ENCODE data around the gene CNRIP1. TPM values are rescaled to one million over a fixed set of nuclear protein-coding genes. Genes with fewer than 3 reads are reported as not detected.
A peak's percentile ranks its signal among the peaks of the same experiment; 100 is the strongest.

Gene CNRIP1, protein sequence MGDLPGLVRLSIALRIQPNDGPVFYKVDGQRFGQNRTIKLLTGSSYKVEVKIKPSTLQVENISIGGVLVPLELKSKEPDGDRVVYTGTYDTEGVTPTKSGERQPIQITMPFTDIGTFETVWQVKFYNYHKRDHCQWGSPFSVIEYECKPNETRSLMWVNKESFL
- polyA plus RNA-seq (0.04 TPM in 1 of 3 replicates, not detected in the others), polyA minus RNA-seq (not detected in 3 replicates)
- not detected for polyA plus RNA-seq (2011; ENCODE audit: low read depth)
- polyA plus RNA-seq (2011; cell fraction: cytosol; rRNA removed): 0.04 TPM in 2 replicates
- not detected in 2 replicates for polyA plus RNA-seq (2011; cell fraction: nucleus; rRNA removed)
- polyA plus RNA-seq (2012; ENCODE audit: low replicate concordance): 0.13 TPM in 1 of 2 replicates, not detected in the other
- polyA minus RNA-seq (2011; cell fraction: cytosol; rRNA and poly(A)+ RNA removed): not detected
- polyA minus RNA-seq (2011; cell fraction: nucleus; rRNA and poly(A)+ RNA removed): not detected in 2 replicates

- peak within 1 kb of the TSS; percentile 16 for H2AFZ ChIP-seq (ENCODE audit: control insufficient read depth, low read length)
- no peaks in the 10 kb centered on the region for H3K9me1 ChIP-seq (ENCODE audit: control insufficient read depth, extremely low read depth, insufficient read depth, low read length)
- H3K9me3 ChIP-seq (ENCODE audit: control insufficient read depth, low read depth, low read length): no peaks in the 10 kb centered on the region
- no peaks in the 10 kb centered on the region for H4K20me1 ChIP-seq (ENCODE audit: control insufficient read depth, extremely low read depth, insufficient read depth, low read length)
- H3K27me3 ChIP-seq (ENCODE audit: control insufficient read depth, extremely low read depth, insufficient read depth, low read length): peaks cover 26% of the 10 kb centered on the region
- H3K4me3 ChIP-seq (ENCODE audit: control insufficient read depth in 2 of 3, extremely low read depth in 1 of 3, insufficient read depth in 2 of 3, low read depth in 1 of 3, low read length in 3 of 3): peak within 1 kb of the TSS; percentile 27 to 60 (median 50)
- peaks cover 7% of the 10 kb centered on the region for H3K4me1 ChIP-seq (ENCODE audit: control insufficient read depth, extremely low read depth, insufficient read depth, low read length)
- H3K79me2 ChIP-seq (ENCODE audit: control insufficient read depth, insufficient read depth, low read length): no peaks in the 10 kb centered on the region
- no peak for DNase-seq (ENCODE audit: low read depth, low spot score)
- no peak for FAIRE-seq
- no peak for TF ChIP-seq CTCF (optimal IDR thresholded peaks at IDR 0.05 in 1 of 3, IDR thresholded peaks at IDR 0.05 in 1 of 3, conservative IDR thresholded peaks at IDR 0.05 in 1 of 3; ENCODE audit: extremely low read depth in 1 of 3, insufficient read depth in 2 of 3, low read length in 3 of 3)
- TF ChIP-seq EZH2 (IDR thresholded peaks at IDR 0.05; ENCODE audit: low read length): no peak
- peak within 1 kb of the TSS; percentile 76 for H3K4me2 ChIP-seq (ENCODE audit: control insufficient read depth, extremely low read depth, insufficient read depth, low read depth, low read length)
- H3K36me3 ChIP-seq (ENCODE audit: control insufficient read depth in 2 of 2, extremely low read depth in 1 of 2, insufficient read depth in 2 of 2, low read length in 2 of 2): no peaks in the 10 kb centered on the region
- H3K27ac ChIP-seq (ENCODE audit: control insufficient read depth, insufficient read depth, low read length): no peak within 1 kb of the TSS
- dilution Hi-C loops (cut with MboI; ENCODE audit: extremely low pct_ligation_motif_present, low sequenced_read_pairs): no loop called here
- no peak within 1 kb of the TSS for H3K9ac ChIP-seq (ENCODE audit: control insufficient read depth, extremely low read depth, insufficient read depth, low read length)
These were observed at the start of gene CNRIP1 for GRCh38 chr2:68319398-68320117. Gene CNRIP1 (minus strand): TSS chr2:68319949. CDS start chr2:68319400, 549 bp downstream.

GRCh38 chr2:68369337-68369734, 49.6 kb upstream of the CNRIP1 start:
- H3K4me3 ChIP-seq (ENCODE audit: control insufficient read depth in 2 of 3, extremely low read depth in 1 of 3, insufficient read depth in 2 of 3, low read depth in 1 of 3, low read length in 3 of 3): no peak overlapping the region
- H3K9me3 ChIP-seq (ENCODE audit: control insufficient read depth, low read depth, low read length): no peaks in the 10 kb centered on the region
- peaks cover 15% of the 10 kb centered on the region for H3K4me1 ChIP-seq (ENCODE audit: control insufficient read depth, extremely low read depth, insufficient read depth, low read length)
- H4K20me1 ChIP-seq (ENCODE audit: control insufficient read depth, extremely low read depth, insufficient read depth, low read length): no peaks in the 10 kb centered on the region
- H3K27ac ChIP-seq (ENCODE audit: control insufficient read depth, insufficient read depth, low read length): peak overlapping the region; percentile 1
- no peak overlapping the region for H3K4me2 ChIP-seq (ENCODE audit: control insufficient read depth, extremely low read depth, insufficient read depth, low read depth, low read length)
- DNase-seq (ENCODE audit: low read depth, low spot score): no peak
- FAIRE-seq: no peak
- TF ChIP-seq EZH2 (IDR thresholded peaks at IDR 0.05; ENCODE audit: low read length): no peak
- H3K27me3 ChIP-seq (ENCODE audit: control insufficient read depth, extremely low read depth, insufficient read depth, low read length): no peaks in the 10 kb centered on the region
- H2AFZ ChIP-seq (ENCODE audit: control insufficient read depth, low read length): no peak overlapping the region
- no peaks in the 10 kb centered on the region for H3K36me3 ChIP-seq (ENCODE audit: control insufficient read depth in 2 of 2, extremely low read depth in 1 of 2, insufficient read depth in 2 of 2, low read length in 2 of 2)
- no peaks in the 10 kb centered on the region for H3K79me2 ChIP-seq (ENCODE audit: control insufficient read depth, insufficient read depth, low read length)
- H3K9ac ChIP-seq (ENCODE audit: control insufficient read depth, extremely low read depth, insufficient read depth, low read length): no peak overlapping the region
- dilution Hi-C loops (cut with MboI; ENCODE audit: extremely low pct_ligation_motif_present, low sequenced_read_pairs): no loop called here
- no peaks in the 10 kb centered on the region for H3K9me1 ChIP-seq (ENCODE audit: control insufficient read depth, extremely low read depth, insufficient read depth, low read length)
